HG03558 (cell line): ENCODE results near the gene EPHX1.
"Not testable (repeated sequence)": the region's sequence is repeated elsewhere in the genome, so short reads cannot be mapped to it uniquely, and the experiment has no call there.

Source experiments
- ATAC-seq: cut with Tn5 transposase; IDR thresholded peaks from one replicate; pipeline ENCODE4 v1.9.1; 2021; ENCODE audit warnings: moderate number of reproducible peaks; ENCODE audit not compliant: unreplicated experiment; ENCODE audit errors: extremely low read depth

EPHX1 gene

DNA sequence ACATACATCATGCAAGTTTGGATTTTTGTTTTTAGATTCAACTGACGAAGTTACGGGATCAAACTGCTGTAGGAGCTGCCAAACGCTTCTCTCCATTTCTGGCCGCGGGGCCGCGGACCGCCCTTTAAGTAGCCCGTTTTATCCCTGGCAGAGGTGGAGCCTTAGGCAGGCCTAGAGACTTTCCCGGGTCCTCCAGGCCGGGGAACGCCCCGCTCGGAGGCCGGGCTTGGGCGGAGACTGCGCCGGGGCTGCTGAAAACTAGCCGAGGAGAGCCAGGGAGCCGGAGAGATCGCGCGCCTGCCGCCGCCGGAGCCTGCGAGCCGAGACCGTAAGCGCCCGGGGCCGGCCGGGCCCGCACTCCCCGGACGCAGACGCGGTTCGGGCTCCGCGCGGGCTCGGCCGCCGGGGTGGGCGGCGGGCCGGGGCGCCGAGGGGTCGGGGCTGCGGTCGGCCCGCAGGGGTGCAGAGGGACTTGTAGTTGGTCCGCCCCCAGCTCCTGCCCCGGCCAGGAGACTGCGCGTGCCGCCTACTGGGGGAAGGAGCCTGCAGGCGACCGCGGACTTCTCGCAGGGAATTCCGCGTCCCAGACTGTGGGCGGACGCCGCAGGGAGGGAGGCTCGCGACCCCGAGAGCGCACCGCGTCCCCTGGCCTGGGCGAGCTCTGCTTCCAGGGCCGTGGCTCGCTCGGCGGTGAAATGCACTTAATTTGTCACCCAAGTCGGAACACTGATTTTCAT, at the start of gene EPHX1:
EPHX1 (plus strand) TSS at position 283 of the 737 bp plus-strand sequence. CDS start 18,606 bp downstream, outside the sequence.
- ATAC-seq = peak; percentile 90

- ATAC-seq = no peak
These were observed 49.4 kb upstream of the EPHX1 start for GRCh38 chr1:225760531-225760930.

GRCh38 chr1:225761395-225761794, 48.5 kb upstream of the EPHX1 start:
- not testable (repeated sequence) for ATAC-seq

DNA sequence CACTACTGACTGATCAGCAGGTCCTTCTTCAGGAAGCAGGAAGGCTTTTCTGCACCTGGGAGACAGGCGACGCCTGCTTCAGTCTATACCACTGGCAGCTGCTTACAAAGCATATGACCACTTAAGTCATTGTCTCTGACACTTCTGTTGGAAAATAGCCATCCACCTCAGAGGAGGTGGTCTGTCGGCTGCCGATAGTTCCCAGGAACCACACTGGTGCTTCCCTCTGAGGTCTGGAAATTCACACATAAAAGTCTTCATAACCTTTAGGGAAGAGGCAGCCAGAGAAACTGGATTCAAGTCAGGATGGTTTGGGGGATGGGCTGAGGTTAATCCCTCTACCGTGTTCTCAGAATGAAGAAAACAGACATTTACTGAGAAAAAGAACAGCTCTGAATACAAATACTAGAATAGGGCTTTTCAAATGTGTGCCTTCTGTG, 47.9 kb upstream of the EPHX1 start:
- ATAC-seq = no peak

- ATAC-seq = no peak
These were observed 47.5 kb upstream of the EPHX1 start for GRCh38 chr1:225762444-225762843.

DNA sequence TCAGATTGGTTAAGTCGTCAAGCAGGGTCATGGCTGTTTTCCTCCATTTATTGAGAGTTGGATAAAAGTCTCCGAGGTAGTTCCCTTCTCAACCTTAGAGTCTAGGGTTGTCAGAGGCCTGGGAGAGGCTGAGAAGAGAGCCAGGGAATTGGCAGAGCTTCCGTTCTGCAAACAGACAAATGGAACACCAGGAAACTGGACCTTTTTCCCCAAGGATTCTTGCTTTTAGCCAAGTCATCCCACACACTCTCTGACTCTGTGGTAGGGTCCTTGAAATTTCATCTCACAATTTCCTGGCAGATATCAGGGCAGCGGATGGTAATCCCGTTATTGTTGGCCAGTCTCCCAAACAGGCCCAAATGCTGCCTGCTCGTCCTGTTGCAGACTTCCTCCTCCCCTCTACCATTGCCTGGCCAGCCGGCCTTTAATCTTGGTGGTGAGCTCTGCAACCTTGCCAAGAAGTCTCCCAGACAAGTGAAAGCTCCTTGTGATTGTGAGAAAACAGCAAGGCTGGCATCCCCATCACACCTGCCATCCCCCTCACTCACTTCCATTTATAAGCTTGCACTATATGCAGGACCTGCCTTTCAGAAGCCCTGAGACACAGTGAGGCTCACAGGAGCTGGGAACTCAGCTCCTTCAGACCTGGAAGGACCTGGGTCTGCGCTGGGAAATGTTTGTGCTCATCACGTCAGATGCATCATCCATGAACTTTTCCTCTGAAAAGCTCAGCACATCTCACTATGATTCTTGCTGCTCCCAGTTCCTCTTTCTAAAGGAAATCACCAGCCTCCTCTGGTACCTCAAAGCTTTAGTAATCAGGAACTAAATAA, 46.0 kb upstream of the EPHX1 start:
- ATAC-seq = no peak

DNA sequence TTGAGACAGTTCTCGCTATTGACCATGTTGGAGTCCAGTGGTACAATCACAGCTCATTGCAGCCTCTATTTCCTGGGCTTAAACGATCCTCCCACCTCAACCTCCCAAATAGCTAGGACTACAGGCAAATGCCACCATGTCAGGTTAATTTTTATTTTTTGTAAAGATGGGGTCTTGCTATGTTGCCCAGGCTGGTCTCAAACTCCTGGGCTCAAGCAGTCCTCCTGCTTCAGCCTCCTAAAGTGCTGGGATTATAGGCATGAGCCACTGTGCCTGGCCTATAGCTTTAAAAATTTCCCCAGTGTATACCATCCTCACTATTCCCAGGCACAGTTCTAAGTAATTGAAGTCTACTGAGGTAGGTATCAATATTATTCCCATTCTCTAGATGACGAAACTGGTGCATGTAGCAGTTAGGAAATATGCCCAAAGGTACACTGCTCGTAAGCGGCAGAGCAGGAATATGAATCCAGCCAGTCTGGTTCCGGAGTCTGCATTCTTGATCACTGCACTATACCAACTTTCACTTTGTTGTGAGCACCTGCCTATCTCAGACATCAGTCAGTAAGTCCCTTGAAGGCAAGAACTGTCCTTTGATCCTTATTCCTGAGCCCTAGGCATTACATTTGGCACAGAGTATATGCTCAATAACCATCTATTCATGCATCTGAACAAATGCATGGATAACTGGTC, 43.8 kb upstream of the EPHX1 start:
- ATAC-seq = no peak

- ATAC-seq = no peak
These were observed 42.8 kb upstream of the EPHX1 start for GRCh38 chr1:225766967-225767633.

- no peak for ATAC-seq
These were observed 42.0 kb upstream of the EPHX1 start for GRCh38 chr1:225767634-225768540.

- ATAC-seq = no peak
These were observed 41.1 kb upstream of the EPHX1 start for GRCh38 chr1:225768662-225769426.

GRCh38 chr1:225769687-225770086, 40.2 kb upstream of the EPHX1 start:
- ATAC-seq = no peak

- no peak for ATAC-seq
These were observed 39.2 kb upstream of the EPHX1 start for GRCh38 chr1:225770561-225771248.

- ATAC-seq = no peak
These were observed 38.1 kb upstream of the EPHX1 start for GRCh38 chr1:225771661-225772322.

DNA sequence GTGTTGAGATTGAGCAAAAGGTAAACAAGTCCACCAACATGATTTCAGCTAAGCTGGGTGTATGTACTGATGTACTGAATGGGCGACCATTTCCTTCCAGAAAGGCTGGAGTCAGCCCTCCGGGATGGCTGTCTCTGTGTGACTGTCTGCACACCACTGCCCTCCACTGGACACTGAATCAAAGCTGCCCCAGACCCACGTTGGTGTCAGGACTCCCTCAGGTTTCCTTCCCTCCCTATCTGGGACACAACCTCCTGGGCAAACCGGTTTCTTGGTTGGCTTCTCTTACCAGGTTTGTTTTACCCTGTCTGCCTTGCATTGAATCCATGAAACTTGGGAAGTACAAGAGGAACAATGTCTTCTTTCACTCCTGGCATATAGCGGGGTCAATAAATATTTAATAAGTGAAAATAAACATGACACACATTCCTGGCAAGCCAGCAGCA, 37.6 kb upstream of the EPHX1 start:
- no peak for ATAC-seq

- ATAC-seq = no peak
These were observed 37.1 kb upstream of the EPHX1 start for GRCh38 chr1:225772848-225773247.

GRCh38 chr1:225774281-225775147, 35.4 kb upstream of the EPHX1 start:
- ATAC-seq = no peak
